ENCODE measurements around the gene ZSWIM1. TPM values are rescaled to one million over a fixed set of nuclear protein-coding genes. Genes with fewer than 3 reads are reported as not detected.

The ZSWIM1 gene
- total and polyA plus RNA-seq, 2 of the 13 experiments (the other 11 are each of a cell fraction or from before 2014, with no cell fraction given) = 9.5 to 11.7 TPM

DNA sequence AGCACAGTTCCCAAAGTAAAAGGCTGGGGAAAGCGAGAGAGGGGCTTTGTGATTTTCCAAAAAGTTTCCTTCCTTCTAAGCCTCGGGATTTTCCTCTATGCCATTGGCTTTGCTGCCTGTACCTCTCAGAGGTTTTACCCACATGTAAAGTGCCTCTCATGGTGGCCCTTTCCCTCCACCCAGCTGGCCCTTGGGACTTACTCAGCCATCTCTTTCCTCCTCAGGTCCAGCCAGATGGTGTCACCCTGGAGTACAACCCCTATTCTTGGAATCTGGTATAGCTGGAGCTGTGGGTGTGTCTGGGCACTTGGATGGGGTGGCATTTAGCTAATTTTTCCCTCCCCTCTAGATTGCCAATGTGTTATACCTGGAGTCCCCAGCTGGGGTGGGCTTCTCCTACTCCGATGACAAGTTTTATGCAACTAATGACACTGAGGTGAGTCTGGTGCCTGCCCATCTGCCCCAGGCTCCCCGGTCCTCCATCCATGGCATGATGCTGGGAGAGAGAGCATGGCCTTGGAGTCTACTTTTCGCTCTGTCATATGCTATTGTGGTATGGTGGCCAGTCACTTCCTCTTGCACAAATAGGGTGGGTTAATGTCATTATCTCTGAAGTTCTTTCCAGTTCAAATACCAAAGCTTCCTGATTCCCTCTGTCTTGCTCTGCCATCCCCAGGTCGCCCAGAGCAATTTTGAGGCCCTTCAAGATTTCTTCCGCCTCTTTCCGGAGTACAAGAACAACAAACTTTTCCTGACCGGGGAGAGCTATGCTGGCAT is 11.2 kb downstream of the ZSWIM1 start (continued):
- TF ChIP-seq KLF11 (CRISPR knock-in tag; IDR thresholded peaks at IDR 0.05) = no peak
- no peak for TF ChIP-seq SYNCRIP (IDR thresholded peaks at IDR 0.05; ENCODE audit: insufficient read depth, low read depth, low read length)
- TF ChIP-seq THAP7 (CRISPR knock-in tag; IDR thresholded peaks at IDR 0.05) = no peak
- TF ChIP-seq NFIB (CRISPR knock-in tag; IDR thresholded peaks at IDR 0.05; ENCODE audit: borderline replicate concordance) = 0 out of 2 replicates have a peak, but pooled peaks have one; percentile 49
- no peak for TF ChIP-seq RAD51 (IDR thresholded peaks at IDR 0.05; ENCODE audit: borderline replicate concordance)
- TF ChIP-seq, protein P1, sequence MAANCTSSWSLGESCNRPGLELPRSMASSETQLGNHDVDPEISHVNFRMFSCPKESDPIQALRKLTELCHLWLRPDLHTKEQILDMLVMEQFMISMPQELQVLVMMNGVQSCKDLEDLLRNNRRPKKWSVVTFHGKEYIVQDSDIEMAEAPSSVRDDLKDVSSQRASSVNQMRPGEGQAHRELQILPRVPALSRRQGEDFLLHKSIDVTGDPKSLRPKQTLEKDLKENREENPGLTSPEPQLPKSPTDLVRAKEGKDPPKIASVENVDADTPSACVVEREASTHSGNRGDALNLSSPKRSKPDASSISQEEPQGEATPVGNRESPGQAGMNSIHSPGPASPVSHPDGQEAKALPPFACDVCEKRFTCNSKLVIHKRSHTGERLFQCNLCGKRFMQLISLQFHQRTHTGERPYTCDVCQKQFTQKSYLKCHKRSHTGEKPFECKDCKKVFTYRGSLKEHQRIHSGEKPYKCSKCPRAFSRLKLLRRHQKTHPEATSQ (CRISPR knock-in tag; IDR thresholded peaks at IDR 0.05; ENCODE audit: borderline replicate concordance) = no peak
- 0 out of 2 replicates have a peak, but pooled peaks have one; percentile 56 for TF ChIP-seq PRDM10 (CRISPR knock-in tag; IDR thresholded peaks at IDR 0.05; ENCODE audit: low read depth)
- TF ChIP-seq MTF2 (CRISPR knock-in tag; IDR thresholded peaks at IDR 0.05; ENCODE audit: borderline replicate concordance) = no peak
- TF ChIP-seq ZNF451 (CRISPR knock-in tag; IDR thresholded peaks at IDR 0.05) = no peak
- no peak for TF ChIP-seq ZNF251 (CRISPR knock-in tag; IDR thresholded peaks at IDR 0.05)
- no peak for TF ChIP-seq SALL2 (CRISPR knock-in tag; IDR thresholded peaks at IDR 0.05)
- TF ChIP-seq GATAD1 (CRISPR knock-in tag; IDR thresholded peaks at IDR 0.05) = peak; percentile 44; the same call in 1 of the 2 replicates
- TF ChIP-seq MLLT10 (CRISPR knock-in tag; IDR thresholded peaks at IDR 0.05) = no peak
- TF ChIP-seq RARA (CRISPR knock-in tag; IDR thresholded peaks at IDR 0.05) = no peak
- no peak for TF ChIP-seq CHD2 (IDR thresholded peaks at IDR 0.05; ENCODE audit: low read depth, low read length)
- 0 out of 2 replicates have a peak, but pooled peaks have one; percentile 28 for TF ChIP-seq RXRB (CRISPR knock-in tag; IDR thresholded peaks at IDR 0.05; ENCODE audit: borderline replicate concordance)
- TF ChIP-seq NFIC (IDR thresholded peaks at IDR 0.05; ENCODE audit: low read length) = no peak
- TF ChIP-seq SMYD3 (CRISPR knock-in tag; IDR thresholded peaks at IDR 0.05) = no peak
- TF ChIP-seq ZNF780A (CRISPR knock-in tag; IDR thresholded peaks at IDR 0.05) = no peak
- TF ChIP-seq ZNF670 (CRISPR knock-in tag; IDR thresholded peaks at IDR 0.05; ENCODE audit: borderline replicate concordance) = no peak
- no peak for TF ChIP-seq HDAC6 (IDR thresholded peaks at IDR 0.05; ENCODE audit: low read depth, low read length)
- no peak for TF ChIP-seq HMG20A (CRISPR knock-in tag; IDR thresholded peaks at IDR 0.05; ENCODE audit: borderline replicate concordance)
- no peak for TF ChIP-seq ARHGAP35 (CRISPR knock-in tag; IDR thresholded peaks at IDR 0.05; ENCODE audit: borderline replicate concordance)
- TF ChIP-seq ZBTB43 (CRISPR knock-in tag; conservative IDR thresholded peaks at IDR 0.05) = no peak
